ENCODE data around the gene HMCES.

HMCES gene

DNA sequence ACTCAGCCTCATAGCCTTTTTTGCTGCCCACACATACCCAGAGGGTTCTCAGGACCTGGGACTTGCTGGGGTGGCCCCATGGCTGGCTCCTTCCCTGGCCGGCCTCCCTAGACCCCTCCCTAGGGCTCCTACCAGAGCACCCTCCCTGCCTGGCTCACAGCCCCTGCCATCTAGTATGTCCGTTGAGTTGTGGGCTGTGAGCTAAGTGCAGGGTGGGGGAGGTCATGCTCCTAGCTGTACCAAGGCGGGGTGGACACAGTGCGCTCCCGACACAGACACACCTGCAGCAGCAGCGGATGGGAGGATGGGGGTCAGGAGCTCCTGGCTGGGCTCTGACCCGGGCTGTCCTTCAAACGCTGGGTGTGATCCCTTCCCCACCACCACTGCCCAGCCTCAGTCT is 41.6 kb downstream of the HMCES start:
- no peak overlapping the region for H3K4me3 ChIP-seq (ENCODE audit: insufficient read depth, low read depth, low read length)
- H3K27me3 ChIP-seq (ENCODE audit: control insufficient read depth, insufficient read depth, low read length, poor library complexity, severe bottlenecking) = no peaks in the 10 kb centered on the region
- 92 to 94% methylated on average over 8 of the region's 8 CpGs for WGBS, 2 experiments
- no peak overlapping the region for H3K27ac ChIP-seq (ENCODE audit: insufficient read depth, low read depth, low read length, poor library complexity, severe bottlenecking)
- H3K9me3 ChIP-seq (ENCODE audit: control insufficient read depth, low read length) = no peaks in the 10 kb centered on the region
- H3K36me3 ChIP-seq (ENCODE audit: control insufficient read depth, insufficient read depth, low read length) = peaks cover 6% of the 10 kb centered on the region
- peaks cover 4% of the 10 kb centered on the region for H3K4me1 ChIP-seq (ENCODE audit: control insufficient read depth, insufficient read depth, low read length)

DNA sequence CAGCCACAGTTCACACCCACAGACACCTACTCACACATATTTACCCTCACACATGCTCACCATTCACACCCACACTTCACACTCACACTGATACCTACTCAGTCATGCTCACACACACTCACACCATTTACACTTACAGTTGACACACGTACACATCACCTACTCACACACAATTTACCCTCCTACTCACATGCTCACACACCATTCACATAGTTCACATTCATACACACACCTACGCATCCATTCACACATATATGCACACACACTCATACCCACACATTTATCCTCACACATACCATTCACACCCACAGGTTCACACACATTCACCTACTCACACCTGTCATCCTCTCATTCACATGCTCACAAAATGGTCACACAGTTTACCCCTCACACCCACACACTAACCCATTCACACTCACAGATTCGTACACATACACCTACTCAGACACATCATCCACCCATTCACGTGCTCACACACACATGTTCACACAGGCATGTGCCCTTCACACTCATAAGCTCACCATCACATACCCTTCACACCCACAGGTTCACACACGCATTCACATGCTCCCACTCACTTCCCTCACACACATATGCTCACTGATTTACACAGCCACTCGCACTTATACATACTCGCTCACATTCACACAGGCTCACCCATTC is 42.3 kb downstream of the HMCES start:
- Histone ChIP-seq H3K27me3 (ENCODE audit: control insufficient read depth, insufficient read depth, low read length, poor library complexity, severe bottlenecking) (no peaks in the 10 kb centered on the region), H3K4me3 (ENCODE audit: insufficient read depth, low read depth, low read length) (no peak overlapping the region), H3K9me3 (ENCODE audit: control insufficient read depth, low read length) (no peaks in the 10 kb centered on the region), H3K4me1 (ENCODE audit: control insufficient read depth, insufficient read depth, low read length) (peaks cover 4% of the 10 kb centered on the region), H3K36me3 (ENCODE audit: control insufficient read depth, insufficient read depth, low read length) (peaks cover 6% of the 10 kb centered on the region), H3K27ac (ENCODE audit: insufficient read depth, low read depth, low read length, poor library complexity, severe bottlenecking) (no peak overlapping the region)
- WGBS, 2 experiments = 93 to 94% methylated on average over 7 of the region's 7 CpGs

DNA sequence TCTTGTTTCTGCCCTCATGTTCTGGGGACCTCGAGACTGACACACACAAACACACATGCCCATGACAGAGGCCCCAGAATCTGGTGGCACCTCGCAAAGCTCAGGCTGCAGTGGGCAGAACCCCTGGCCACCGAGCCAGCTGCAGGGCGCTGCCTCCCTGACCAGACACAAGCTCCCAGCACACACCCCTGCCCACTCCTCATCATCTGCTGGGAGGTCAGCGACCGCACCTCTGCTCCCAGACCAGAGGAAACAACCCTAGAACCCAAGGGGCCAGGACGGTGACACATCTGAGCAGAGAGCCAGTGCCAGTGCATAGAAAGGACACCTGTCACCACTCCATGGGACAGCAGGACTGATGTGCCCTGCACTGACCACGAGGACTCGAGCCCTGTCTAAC is 43.2 kb downstream of the HMCES start:
- peaks cover 6% of the 10 kb centered on the region for H3K36me3 ChIP-seq (ENCODE audit: control insufficient read depth, insufficient read depth, low read length)
- 94 to 95% methylated on average over 9 of the region's 9 CpGs for WGBS, 2 experiments
- H3K9me3 ChIP-seq (ENCODE audit: control insufficient read depth, low read length) = no peaks in the 10 kb centered on the region

DNA sequence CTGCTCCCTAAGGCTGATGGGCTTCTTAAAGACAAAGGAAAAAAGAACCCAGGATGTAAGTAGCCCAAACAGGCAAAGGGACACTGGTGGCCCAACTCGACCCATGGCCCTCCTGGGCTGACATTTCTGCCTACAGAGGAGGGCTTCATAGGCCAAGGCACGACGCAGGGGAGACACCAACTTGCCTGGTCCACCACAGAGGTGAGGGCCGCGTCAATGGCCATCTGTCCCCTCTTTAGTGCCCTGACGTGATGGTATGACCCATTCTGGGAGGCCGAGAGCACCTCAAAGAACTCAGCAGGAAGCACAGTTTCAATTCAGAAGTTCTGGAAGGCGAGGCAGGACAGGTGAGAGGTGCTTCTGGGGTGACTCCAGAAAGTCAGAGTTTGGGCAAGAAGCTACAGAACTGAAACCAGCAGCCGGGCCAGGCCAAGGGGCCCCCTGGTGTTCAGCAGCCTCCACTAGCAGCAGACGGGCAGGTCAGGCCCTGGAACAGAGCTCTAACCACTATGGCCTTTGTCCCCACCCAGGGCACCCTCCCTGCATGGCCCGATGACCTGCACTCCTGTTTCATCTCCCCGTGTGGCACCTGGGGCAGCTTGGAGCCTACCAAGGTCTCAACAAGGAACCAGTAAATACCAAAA is 45.1 kb downstream of the HMCES start:
- WGBS, 2 experiments = 89 to 92% methylated on average over 12 of the region's 12 CpGs
- H3K4me3 ChIP-seq (ENCODE audit: insufficient read depth, low read depth, low read length) = no peak overlapping the region
- H3K36me3 ChIP-seq (ENCODE audit: control insufficient read depth, insufficient read depth, low read length) = peaks cover 6% of the 10 kb centered on the region
- no peaks in the 10 kb centered on the region for H3K27me3 ChIP-seq (ENCODE audit: control insufficient read depth, insufficient read depth, low read length, poor library complexity, severe bottlenecking)
- H3K4me1 ChIP-seq (ENCODE audit: control insufficient read depth, insufficient read depth, low read length) = no peaks in the 10 kb centered on the region
- H3K9me3 ChIP-seq (ENCODE audit: control insufficient read depth, low read length) = no peaks in the 10 kb centered on the region
- no peak overlapping the region for H3K27ac ChIP-seq (ENCODE audit: insufficient read depth, low read depth, low read length, poor library complexity, severe bottlenecking)

More for the DNA sequence above, 43.2 kb downstream of the HMCES start:
- no peak overlapping the region for H3K27ac ChIP-seq (ENCODE audit: insufficient read depth, low read depth, low read length, poor library complexity, severe bottlenecking)
- H3K4me1 ChIP-seq (ENCODE audit: control insufficient read depth, insufficient read depth, low read length) = peaks cover 4% of the 10 kb centered on the region
- H3K27me3 ChIP-seq (ENCODE audit: control insufficient read depth, insufficient read depth, low read length, poor library complexity, severe bottlenecking) = no peaks in the 10 kb centered on the region
- H3K4me3 ChIP-seq (ENCODE audit: insufficient read depth, low read depth, low read length) = no peak overlapping the region

DNA sequence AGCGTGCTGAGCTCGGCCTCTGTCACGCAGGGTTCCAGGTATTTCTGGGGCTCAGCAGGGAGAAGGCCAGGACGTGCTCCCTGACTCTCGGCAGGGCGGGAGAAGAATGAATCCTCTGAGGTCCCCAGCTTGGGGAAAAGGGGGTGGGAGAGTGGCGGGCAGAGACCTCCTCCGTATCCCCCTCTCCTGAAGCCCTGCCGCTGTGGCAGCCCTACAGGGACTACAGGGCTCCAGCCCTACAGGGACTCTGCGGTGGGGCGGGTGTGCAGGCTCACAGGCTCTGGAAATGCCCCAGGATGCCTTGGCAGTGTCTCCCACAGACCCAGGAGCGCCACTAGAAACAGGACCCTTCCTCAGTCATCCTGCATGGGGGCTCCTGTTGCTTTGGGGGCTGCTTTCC is 46.2 kb downstream of the HMCES start:
- H3K4me1 ChIP-seq (ENCODE audit: control insufficient read depth, insufficient read depth, low read length) = no peaks in the 10 kb centered on the region
- no peaks in the 10 kb centered on the region for H3K27me3 ChIP-seq (ENCODE audit: control insufficient read depth, insufficient read depth, low read length, poor library complexity, severe bottlenecking)
- no peak overlapping the region for H3K27ac ChIP-seq (ENCODE audit: insufficient read depth, low read depth, low read length, poor library complexity, severe bottlenecking)
- WGBS, 2 experiments = 91 to 92% methylated on average over 12 of the region's 12 CpGs
- H3K36me3 ChIP-seq (ENCODE audit: control insufficient read depth, insufficient read depth, low read length) = peaks cover 6% of the 10 kb centered on the region
- no peaks in the 10 kb centered on the region for H3K9me3 ChIP-seq (ENCODE audit: control insufficient read depth, low read length)
- no peak overlapping the region for H3K4me3 ChIP-seq (ENCODE audit: insufficient read depth, low read depth, low read length)

DNA sequence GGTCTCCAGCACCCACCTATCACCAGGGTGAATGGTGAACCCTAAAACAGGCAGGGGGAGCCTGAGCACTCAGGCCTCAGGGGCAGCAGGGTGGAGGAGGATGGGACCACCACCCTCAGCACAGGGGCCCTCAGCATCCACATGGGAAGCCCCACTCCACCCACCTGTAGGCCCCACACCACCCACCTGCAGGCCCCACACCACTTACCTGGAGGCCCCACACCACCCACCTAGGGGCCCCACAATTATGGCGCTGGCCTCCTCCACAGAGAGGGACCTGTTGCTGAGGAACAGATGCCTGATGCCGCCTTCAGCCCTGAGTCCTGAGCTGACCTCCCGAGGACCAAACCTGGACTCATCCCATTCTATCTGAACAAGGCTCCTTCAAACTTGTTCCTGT is 46.7 kb downstream of the HMCES start:
- no peak overlapping the region for H3K4me3 ChIP-seq (ENCODE audit: insufficient read depth, low read depth, low read length)
- WGBS, 2 experiments = 94 to 97% methylated on average over 3 of the region's 3 CpGs
- H3K9me3 ChIP-seq (ENCODE audit: control insufficient read depth, low read length) = no peaks in the 10 kb centered on the region
- no peak overlapping the region for H3K27ac ChIP-seq (ENCODE audit: insufficient read depth, low read depth, low read length, poor library complexity, severe bottlenecking)
- H3K36me3 ChIP-seq (ENCODE audit: control insufficient read depth, insufficient read depth, low read length) = peaks cover 6% of the 10 kb centered on the region
- no peaks in the 10 kb centered on the region for H3K27me3 ChIP-seq (ENCODE audit: control insufficient read depth, insufficient read depth, low read length, poor library complexity, severe bottlenecking)
- no peaks in the 10 kb centered on the region for H3K4me1 ChIP-seq (ENCODE audit: control insufficient read depth, insufficient read depth, low read length)

DNA sequence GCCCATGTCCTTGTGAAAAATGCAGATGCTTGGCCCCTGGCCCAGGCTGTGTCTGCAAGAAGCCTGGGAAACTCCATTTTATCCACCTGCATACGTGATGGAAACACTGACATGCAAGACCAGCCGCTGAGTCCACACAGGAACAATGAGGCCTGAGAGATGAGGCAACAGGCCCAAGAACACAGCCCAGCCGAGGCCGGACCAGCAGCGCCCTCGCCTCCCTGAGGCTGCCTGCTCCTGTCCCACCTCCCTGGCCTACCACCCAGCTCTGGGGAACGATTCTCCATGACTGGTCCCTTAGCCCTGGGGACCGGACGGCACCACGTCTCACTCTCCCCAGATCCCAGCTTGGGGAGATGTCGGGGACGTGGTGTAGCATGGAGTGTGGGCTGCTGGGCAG is 47.5 kb downstream of the HMCES start:
- Histone ChIP-seq H3K9me3 (ENCODE audit: control insufficient read depth, low read length) (no peaks in the 10 kb centered on the region), H3K4me1 (ENCODE audit: control insufficient read depth, insufficient read depth, low read length) (no peaks in the 10 kb centered on the region)
- 94 to 95% methylated on average over 12 of the region's 12 CpGs for WGBS, 2 experiments

DNA sequence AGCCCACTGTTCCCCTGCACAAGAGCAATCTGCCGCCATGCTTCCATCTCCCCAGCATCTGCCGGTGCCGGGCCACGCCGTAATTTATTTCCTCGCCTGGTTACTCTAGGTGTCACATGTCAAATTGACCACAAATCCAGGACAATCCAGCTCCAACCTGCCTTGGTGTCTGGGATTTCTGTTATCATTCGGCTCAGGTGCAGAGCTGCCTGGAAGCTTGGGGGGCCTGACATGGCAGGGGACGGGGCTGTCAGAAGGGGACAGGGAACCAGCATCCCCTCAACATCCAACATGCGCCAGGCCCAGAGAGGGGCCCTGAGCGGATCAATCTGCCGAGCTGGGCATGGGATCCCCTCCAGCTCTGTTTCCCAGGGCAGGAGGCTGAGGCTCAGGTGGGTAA is 47.9 kb downstream of the HMCES start:
- Histone ChIP-seq H3K36me3 (ENCODE audit: control insufficient read depth, insufficient read depth, low read length) (no peaks in the 10 kb centered on the region), H3K4me3 (ENCODE audit: insufficient read depth, low read depth, low read length) (no peak overlapping the region), H3K9me3 (ENCODE audit: control insufficient read depth, low read length) (no peaks in the 10 kb centered on the region), H3K27me3 (ENCODE audit: control insufficient read depth, insufficient read depth, low read length, poor library complexity, severe bottlenecking) (no peaks in the 10 kb centered on the region), H3K27ac (ENCODE audit: insufficient read depth, low read depth, low read length, poor library complexity, severe bottlenecking) (no peak overlapping the region), H3K4me1 (ENCODE audit: control insufficient read depth, insufficient read depth, low read length) (no peaks in the 10 kb centered on the region)
- 93% methylated on average over 11 of the region's 11 CpGs for WGBS, 2 experiments

More for the DNA sequence above, 47.5 kb downstream of the HMCES start:
- no peak overlapping the region for H3K27ac ChIP-seq (ENCODE audit: insufficient read depth, low read depth, low read length, poor library complexity, severe bottlenecking)
- H3K36me3 ChIP-seq (ENCODE audit: control insufficient read depth, insufficient read depth, low read length) = peaks cover 2% of the 10 kb centered on the region
- H3K27me3 ChIP-seq (ENCODE audit: control insufficient read depth, insufficient read depth, low read length, poor library complexity, severe bottlenecking) = no peaks in the 10 kb centered on the region
- no peak overlapping the region for H3K4me3 ChIP-seq (ENCODE audit: insufficient read depth, low read depth, low read length)

DNA sequence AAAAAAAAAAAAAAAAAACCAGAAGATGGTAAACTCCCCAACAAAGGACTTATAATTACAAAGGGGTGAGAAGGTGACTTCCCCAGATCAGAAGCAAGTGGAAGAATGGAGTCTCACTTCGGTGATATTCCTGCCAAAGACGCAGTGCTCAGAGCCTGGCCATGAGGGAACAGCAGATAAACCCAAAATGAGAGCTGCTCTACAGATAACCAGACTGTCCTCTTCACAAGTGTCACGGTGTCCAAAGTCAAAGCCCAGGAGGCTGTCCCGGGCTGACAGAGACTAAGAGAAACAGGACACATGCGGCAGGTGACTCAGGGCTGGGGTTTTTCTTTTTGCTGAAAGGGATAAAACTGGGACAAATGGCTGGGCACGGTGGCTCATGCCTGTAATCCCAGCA is 48.8 kb downstream of the HMCES start:
- Histone ChIP-seq H3K4me3 (ENCODE audit: insufficient read depth, low read depth, low read length) (no peak overlapping the region), H3K9me3 (ENCODE audit: control insufficient read depth, low read length) (no peaks in the 10 kb centered on the region), H3K4me1 (ENCODE audit: control insufficient read depth, insufficient read depth, low read length) (no peaks in the 10 kb centered on the region), H3K36me3 (ENCODE audit: control insufficient read depth, insufficient read depth, low read length) (no peaks in the 10 kb centered on the region), H3K27me3 (ENCODE audit: control insufficient read depth, insufficient read depth, low read length, poor library complexity, severe bottlenecking) (no peaks in the 10 kb centered on the region), H3K27ac (ENCODE audit: insufficient read depth, low read depth, low read length, poor library complexity, severe bottlenecking) (no peak overlapping the region)
- WGBS, 2 experiments = 94 to 95% methylated on average over 6 of the region's 6 CpGs

DNA sequence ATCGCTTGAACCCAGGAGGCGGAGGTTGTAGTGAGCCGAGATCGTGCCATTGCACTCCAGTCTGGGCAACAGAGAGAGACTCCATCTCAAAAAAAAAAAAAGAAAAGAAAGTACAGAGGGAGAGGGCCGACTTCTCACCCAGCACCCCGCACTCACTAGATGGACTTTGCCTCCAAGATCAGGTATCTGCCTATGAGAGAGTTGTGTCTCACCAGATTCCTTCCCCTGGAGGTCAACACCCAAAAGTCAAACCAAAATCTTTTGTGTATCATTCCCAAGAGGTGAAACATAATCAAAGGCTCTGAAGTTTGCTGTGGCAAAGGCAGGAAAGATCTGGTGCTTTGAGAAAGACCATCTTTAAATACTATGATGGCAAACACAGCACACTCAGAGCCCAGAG is 51.2 kb downstream of the HMCES start:
- H3K9me3 ChIP-seq (ENCODE audit: control insufficient read depth, low read length) = no peaks in the 10 kb centered on the region
- WGBS, 2 experiments = 93% methylated on average over 6 of the region's 6 CpGs

More for the DNA sequence above, 51.2 kb downstream of the HMCES start:
- Histone ChIP-seq H3K27ac (ENCODE audit: insufficient read depth, low read depth, low read length, poor library complexity, severe bottlenecking) (no peak overlapping the region), H3K27me3 (ENCODE audit: control insufficient read depth, insufficient read depth, low read length, poor library complexity, severe bottlenecking) (no peaks in the 10 kb centered on the region), H3K36me3 (ENCODE audit: control insufficient read depth, insufficient read depth, low read length) (no peaks in the 10 kb centered on the region), H3K4me3 (ENCODE audit: insufficient read depth, low read depth, low read length) (no peak overlapping the region), H3K4me1 (ENCODE audit: control insufficient read depth, insufficient read depth, low read length) (no peaks in the 10 kb centered on the region)

Data from ectodermal cell (in vitro differentiated cells).